GM21825 (cell line): ENCODE data around the gene NBPF20.
A peak's percentile ranks its signal among the peaks of the same experiment; 100 is the strongest.
"Not testable (repeated sequence)": the region's sequence is repeated elsewhere in the genome, so short reads cannot be mapped to it uniquely, and the experiment has no call there.

ENCODE experiments used
- ATAC-seq: cut with Tn5 transposase; IDR thresholded peaks from one replicate; pipeline ENCODE4 v1.9.1; 2021; ENCODE audit warnings: mild to moderate bottlenecking, moderate library complexity; ENCODE audit not compliant: unreplicated experiment

The NBPF20 gene, protein sequence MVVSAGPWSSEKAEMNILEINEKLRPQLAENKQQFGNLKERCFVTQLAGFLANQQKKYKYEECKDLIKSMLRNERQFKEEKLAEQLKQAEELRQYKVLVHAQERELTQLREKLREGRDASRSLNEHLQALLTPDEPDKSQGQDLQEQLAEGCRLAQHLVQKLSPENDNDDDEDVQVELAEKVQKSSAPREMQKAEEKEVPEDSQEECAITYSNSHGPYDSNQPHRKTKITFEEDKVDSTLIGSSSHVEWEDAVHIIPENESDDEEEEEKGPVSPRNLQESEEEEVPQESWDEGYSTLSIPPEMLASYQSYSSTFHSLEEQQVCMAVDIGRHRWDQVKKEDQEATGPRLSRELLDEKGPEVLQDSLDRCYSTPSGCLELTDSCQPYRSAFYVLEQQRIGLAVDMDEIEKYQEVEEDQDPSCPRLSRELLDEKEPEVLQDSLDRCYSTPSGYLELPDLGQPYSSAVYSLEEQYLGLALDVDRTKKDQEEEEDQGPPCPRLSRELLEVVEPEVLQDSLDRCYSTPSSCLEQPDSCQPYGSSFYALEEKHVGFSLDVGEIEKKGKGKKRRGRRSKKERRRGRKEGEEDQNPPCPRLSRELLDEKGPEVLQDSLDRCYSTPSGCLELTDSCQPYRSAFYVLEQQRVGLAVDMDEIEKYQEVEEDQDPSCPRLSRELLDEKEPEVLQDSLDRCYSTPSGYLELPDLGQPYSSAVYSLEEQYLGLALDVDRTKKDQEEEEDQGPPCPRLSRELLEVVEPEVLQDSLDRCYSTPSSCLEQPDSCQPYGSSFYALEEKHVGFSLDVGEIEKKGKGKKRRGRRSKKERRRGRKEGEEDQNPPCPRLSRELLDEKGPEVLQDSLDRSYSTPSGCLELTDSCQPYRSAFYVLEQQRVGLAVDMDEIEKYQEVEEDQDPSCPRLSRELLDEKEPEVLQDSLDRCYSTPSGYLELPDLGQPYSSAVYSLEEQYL (N-terminal part only)

GRCh38 chr1:145425436-145426029 is at the start of gene NBPF20:
Gene NBPF20 (minus strand): TSS chr1:145425603. CDS start chr1:145405272, 20,331 bp downstream.
- ATAC-seq = peak; percentile 90

DNA sequence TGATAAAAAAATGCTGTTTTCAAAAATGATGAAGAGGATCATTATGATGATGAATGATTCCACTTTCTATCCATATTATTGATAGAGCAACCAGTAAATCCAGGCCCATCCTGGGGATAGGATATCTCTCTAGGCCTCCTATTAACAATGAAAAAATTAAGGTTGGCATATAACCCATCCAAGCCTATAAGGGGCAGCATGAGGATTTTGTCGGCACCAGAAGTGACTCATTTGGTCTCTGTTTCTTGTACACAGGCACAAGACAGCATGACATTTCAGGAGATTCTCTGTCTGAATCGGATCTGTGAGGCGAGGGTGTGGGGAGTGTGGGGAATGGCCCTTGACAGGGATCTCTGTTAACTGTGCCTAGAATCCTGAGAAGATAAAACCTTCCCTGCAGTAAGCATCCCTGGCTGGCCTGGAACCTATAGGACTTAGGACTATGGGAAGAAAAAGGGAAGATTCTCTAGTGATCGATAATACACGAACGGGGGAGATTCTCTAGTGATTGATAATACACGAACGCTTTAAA is 49.5 kb upstream of the NBPF20 start:
- ATAC-seq = not testable (repeated sequence)

GRCh38 chr1:145472731-145473130 is 47.3 kb upstream of the NBPF20 start:
- ATAC-seq = not testable (repeated sequence)

GRCh38 chr1:145471365-145471764 is 46.0 kb upstream of the NBPF20 start:
- not testable (repeated sequence) for ATAC-seq

- peak; percentile 76 for ATAC-seq
These were observed 40.2 kb upstream of the NBPF20 start for GRCh38 chr1:145465405-145466144.

DNA sequence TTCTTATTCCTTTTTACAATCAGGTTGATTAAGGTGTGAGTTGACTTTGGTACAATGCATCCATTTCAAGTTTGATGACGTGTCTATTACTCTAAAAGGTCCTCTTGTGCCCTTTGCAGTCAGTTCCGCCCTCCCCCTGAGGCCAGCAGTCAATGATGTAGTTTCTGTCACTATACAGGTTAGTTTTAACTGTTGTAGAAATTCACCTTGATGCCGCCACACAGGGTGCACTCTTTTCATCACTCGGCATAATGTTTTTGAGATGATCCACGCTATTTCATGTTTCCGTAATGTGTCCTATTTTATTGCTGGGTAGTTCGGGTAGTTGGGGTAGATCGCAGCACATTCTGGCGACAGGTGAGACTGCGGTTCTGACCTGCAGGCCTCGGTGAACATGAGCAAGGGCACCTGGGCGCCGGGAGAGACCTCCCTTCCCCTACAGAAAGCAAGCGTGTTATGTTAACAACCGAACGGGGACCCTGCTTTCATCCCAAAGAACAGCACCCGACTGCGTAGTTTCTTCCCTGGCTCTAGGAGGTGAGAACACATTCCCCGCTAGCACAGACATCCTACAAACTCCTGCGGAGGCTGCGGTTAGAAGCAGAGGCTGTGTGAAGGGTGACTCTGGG is 39.4 kb upstream of the NBPF20 start:
- peak; percentile 6 for ATAC-seq

DNA sequence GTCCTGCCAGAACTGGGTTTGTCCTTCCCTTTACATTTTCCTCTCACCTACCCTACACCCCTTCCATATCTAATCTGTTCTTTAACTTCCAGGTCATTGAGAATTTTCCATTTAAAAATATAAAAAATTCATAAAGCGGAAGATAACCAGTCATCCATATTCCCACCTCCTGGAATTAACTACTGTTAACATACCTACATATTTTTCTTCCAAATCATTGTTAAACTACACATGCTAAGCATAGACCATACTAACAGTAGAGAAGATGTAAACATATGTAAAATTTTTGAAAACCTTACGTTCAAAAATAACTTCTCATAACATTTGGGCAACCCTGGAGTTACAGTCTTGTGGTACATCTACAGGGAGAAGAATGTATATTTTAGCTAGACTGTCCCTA is 38.6 kb upstream of the NBPF20 start:
- not testable (repeated sequence) for ATAC-seq

- not testable (repeated sequence) for ATAC-seq
These were observed 35.3 kb upstream of the NBPF20 start for GRCh38 chr1:145460684-145461083.

DNA sequence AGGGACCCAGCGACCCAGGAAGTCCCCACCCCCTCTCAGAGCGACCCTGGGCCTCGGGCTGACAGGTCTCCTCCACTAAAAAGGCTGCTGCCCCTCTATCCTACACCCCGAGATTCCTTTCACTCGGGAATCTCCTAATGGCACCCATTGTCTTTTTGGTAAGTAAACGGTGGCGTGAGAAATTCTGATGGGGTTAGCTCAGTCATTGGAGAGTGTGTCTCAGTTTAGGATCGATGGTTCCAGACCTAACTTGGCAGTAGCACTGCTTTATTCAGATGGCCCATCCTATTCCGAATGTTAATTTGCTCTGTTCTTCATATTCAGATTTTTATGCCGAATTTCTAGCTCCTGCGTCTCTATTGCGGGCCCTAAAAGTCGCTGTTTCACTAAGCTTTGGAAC is 34.6 kb upstream of the NBPF20 start:
- not testable (repeated sequence) for ATAC-seq

DNA sequence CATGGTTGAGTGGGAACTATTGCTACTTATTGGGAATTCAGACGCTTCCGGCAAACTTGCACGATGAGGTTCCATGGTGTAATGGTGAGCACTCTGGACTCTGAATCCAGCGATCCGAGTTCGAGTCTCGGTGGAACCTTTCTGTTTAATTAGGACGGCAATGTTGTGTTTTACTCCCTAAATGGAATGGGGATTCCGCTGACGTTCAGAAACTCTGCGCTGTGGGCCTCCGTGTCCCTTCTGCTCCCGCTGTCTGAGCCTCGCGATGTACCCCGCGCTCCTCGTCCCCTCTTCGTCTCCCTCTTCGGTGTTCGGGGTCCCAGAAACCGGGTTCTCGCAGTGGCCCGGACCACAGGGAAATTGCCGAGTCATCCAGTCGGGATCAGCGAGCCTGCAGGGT is 34.2 kb upstream of the NBPF20 start:
- ATAC-seq = not testable (repeated sequence)

DNA sequence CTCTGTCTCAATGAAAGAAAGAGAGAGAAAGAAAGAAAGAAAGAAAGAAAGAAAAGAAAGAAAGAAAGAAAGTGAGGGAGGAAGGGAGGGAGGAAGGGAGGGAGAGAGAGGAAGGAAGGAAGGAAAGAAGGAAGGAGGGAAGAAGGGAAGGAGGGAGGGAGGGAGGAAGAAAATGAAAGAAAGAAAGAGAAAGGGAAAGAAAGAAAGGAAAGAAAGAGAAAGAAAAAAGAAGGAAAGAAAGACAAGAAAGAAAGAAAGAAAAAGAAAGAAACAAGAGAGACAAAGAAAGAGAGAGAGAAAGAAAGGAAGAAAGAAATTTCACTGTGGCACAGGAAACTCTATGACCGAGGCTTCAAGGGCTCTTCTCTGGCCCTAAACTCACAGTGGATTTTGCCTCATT is 33.7 kb upstream of the NBPF20 start:
- ATAC-seq = not testable (repeated sequence)

GRCh38 chr1:145454824-145455177 is 29.4 kb upstream of the NBPF20 start:
- not testable (repeated sequence) for ATAC-seq

DNA sequence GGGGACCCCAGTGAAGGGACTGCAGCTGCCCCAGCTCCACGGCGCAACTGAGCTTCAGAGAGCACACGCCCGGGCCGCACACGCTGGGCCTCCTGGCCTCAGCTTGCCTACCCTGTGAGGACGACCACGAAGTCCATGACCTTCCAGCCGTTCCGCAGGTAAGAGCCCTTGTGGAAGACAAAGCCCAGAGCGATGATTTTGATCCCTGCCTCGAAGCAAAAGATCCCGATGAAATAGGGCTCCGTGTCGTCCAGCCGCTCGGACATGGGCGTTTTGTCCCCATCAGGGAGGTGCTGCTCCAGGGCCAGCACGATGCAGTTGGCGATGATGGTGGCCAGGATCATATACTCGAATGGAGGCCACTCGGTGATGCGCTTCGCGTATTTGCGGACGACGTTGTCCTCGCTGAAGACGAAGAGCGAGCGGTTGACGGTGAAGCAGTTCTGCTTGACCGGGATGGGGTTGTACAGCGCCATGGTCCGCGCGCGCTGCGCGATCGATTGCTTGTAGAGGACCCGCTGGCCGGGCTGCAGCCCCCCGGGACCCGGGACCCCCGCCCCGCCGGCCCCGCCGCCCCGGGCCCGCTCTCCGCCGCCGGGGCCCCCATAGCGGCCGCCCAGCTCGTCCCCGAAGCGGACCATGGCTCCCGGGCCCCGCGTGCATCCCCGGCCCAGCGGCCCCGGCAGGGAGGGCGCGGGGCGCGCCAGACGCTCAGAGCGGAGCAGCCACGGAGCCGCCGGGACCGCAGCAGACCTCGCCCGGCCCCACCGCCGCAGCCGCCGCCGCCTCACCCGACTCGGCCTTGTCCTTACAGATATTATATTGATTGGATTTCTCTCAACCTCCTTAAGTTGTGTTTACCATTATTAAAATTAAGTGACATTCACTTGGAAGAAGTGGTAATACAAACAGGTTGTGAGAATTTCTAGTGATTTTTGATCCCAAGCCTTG is 28.7 kb upstream of the NBPF20 start:
- not testable (repeated sequence) for ATAC-seq

DNA sequence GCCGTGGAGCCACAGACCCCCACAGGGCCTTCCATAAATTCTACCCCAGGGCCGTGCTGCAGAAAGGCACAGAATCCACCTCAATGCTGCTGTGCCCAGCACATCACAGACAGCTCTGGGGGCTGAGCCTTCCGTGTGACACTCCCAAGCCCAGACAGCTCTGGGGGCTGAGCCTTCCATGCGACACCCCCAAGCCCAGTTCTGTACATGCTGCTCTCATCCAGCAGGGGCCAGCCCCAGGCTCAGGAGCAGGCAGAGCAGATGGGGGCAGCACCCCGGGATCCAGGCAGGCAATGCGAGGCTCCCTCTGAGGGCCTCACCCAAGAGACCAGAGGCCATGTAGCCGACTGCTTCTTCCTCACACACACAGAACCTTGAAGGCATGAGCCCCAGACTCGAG is 27.1 kb upstream of the NBPF20 start:
- ATAC-seq = not testable (repeated sequence)

- not testable (repeated sequence) for ATAC-seq
These were observed 26.5 kb upstream of the NBPF20 start for GRCh38 chr1:145451914-145452313.

DNA sequence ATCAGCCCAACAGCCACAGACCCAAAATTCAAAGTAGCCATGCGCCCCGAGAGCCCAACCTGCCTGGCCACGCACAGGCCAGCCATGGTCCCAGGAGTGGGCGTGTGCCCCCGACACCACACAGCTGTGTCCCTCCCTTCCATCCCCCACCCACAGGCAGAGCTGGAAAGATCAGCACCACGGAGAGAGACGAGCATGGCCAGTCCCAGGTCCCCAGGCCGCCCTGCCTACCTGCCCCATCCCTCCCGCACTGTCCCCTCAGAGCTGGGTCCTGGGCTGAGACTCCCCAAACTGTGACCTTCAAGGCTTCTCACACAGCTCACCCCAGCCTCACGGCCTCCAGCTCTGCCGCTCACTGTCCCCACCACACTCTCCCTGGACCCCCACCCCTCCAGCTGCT is 19.8 kb upstream of the NBPF20 start:
- ATAC-seq = not testable (repeated sequence)

DNA sequence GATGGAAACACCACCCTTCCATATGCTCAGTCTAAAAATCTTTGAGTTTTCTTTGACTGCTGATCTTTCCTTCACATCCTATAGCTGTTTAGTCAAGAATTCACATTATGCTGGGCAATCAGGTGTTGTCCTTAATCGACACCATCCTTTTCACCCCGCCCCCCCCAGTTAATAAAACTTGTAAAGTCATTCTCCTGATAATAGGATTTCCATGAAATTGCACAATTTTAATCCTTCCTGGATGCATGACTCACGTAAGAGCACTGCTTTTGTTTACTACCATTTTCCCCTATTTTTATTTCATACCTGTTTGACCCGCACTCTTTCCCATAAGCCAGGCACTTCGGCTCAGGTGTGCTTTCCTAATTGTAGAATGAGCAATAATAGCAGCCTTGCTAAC is 16.9 kb upstream of the NBPF20 start:
- ATAC-seq = not testable (repeated sequence)

GRCh38 chr1:145431363-145432256 is 6.2 kb upstream of the NBPF20 start:
- ATAC-seq = not testable (repeated sequence)
